ENCODE data around the gene STMN1. TPM values are rescaled to one million over a fixed set of nuclear protein-coding genes. Genes with fewer than 3 reads are reported as not detected.

The STMN1 gene
- total and polyA plus RNA-seq, 9 of the 15 experiments (the other 6 are each of a cell fraction or from before 2014, with no cell fraction given), result 269 to 2,153 (median 595) TPM

DNA sequence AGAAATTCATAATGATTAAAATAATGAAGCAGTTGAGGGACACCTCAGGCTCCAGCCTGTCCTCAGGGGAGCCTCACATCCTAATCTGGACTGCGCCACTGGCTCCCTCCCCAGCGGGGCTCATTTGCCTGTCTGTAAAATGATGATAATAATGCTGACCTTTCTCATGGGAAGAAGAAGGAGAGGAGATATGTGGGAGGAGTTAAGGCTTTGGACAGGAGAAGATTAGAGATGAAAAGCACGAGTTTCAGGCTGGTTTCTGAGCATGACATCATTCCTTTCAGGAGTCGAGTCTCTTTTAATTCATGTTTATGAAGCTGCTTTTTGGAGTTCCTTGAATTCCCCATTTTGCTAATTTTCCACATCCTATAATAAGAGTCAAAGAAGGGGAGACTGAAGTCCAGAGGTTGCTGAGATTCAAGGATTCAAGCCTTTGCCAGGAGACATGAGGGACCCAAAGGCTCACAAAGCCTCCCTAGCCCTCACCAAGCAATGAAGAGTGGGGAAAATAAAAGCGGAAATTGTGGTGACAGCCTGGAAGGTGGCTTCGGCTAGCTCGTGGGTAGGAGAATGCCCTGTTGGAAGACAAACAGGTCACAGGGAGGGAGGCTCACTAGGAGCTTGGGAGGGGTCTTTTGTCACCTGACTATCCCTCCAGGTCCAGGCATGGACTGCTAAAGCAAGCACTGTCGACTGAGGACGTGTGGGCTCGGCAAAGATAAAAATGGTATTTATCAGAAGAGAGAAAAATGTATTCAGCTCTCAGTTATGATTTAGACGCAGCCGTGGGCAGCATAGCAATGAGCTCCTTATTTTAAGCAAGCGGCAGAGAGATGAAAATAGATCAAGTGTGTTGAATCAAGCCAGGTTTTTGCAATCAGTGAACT lies 27.5 kb upstream of the STMN1 start (continued):
- TF ChIP-seq USF2 (CRISPR knock-in tag; IDR thresholded peaks at IDR 0.05) (no peak), ZC3H4 (CRISPR knock-in tag; IDR thresholded peaks at IDR 0.05; ENCODE audit: borderline replicate concordance) (0 out of 2 replicates have a peak, but pooled peaks have one; percentile 25), EP400 (IDR thresholded peaks at IDR 0.05) (peak; percentile 94), TBL1XR1 (IDR thresholded peaks at IDR 0.05; ENCODE audit: low read length in 2 of 2) (peak in 1 of 2 experiments; percentile 91; a peak in 2 of 4 replicates), CXXC5 (CRISPR knock-in tag; IDR thresholded peaks at IDR 0.05) (peak; percentile 28; the same call in 1 of the 2 replicates), MAZ (CRISPR knock-in tag; conservative IDR thresholded peaks at IDR 0.05 in 1 of 2, IDR thresholded peaks at IDR 0.05 in 1 of 2) (peak; percentile 19 to 68; a peak in 2 of 4 replicates), RERE (CRISPR knock-in tag; IDR thresholded peaks at IDR 0.05; ENCODE audit: borderline replicate concordance) (no peak; the same call in 1 of the 2 replicates), PHF20 (IDR thresholded peaks at IDR 0.05; ENCODE audit: partially characterized antibody) (no peak), ZNF146 (CRISPR knock-in tag; IDR thresholded peaks at IDR 0.05; ENCODE audit: unreplicated experiment) (no peak), GTF2A2 (tag; IDR thresholded peaks at IDR 0.05) (peak; percentile 13; the same call in 1 of the 2 replicates), NFATC3 (IDR thresholded peaks at IDR 0.05) (0 out of 2 replicates have a peak, but pooled peaks have one; percentile 31), PHF8 (IDR thresholded peaks at IDR 0.05; ENCODE audit: borderline replicate concordance, low read length) (peak; percentile 28; the same call in 1 of the 2 replicates), U2AF2 (optimal IDR thresholded peaks at IDR 0.05; ENCODE audit: low read depth, low read length) (no peak), ZNF766 (CRISPR knock-in tag; conservative IDR thresholded peaks at IDR 0.05) (peak; percentile 80), ZNF583 (CRISPR knock-in tag; IDR thresholded peaks at IDR 0.05) (no peak), ZNF124 (CRISPR knock-in tag; IDR thresholded peaks at IDR 0.05) (no peak)
- TF ChIP-seq, protein P1, sequence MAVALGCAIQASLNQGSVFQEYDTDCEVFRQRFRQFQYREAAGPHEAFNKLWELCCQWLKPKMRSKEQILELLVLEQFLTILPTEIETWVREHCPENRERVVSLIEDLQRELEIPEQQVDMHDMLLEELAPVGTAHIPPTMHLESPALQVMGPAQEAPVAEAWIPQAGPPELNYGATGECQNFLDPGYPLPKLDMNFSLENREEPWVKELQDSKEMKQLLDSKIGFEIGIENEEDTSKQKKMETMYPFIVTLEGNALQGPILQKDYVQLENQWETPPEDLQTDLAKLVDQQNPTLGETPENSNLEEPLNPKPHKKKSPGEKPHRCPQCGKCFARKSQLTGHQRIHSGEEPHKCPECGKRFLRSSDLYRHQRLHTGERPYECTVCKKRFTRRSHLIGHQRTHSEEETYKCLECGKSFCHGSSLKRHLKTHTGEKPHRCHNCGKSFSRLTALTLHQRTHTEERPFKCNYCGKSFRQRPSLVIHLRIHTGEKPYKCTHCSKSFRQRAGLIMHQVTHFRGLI (CRISPR knock-in tag; IDR thresholded peaks at IDR 0.05), result no peak
